Cardiac fibroblast (primary cell): ENCODE data around the gene MGLL.

Experiments
- DNase-seq, 2 donors: peaks; one replicate each; pipeline versions ENCODE4 v3.0.0 to v3.0.0-alpha.2; 2010; ENCODE audit warnings: low read depth in 2 of 2
- H3K4me3 ChIP-seq, 2 donors: replicated peaks in 1 of 2; 1 replicate in 1 of 2; 2 replicates in 1 of 2; pipeline ENCODE4 v1.5.1; 2011; ENCODE audit warnings: low read depth in 2 of 2, low read length in 2 of 2, mild to moderate bottlenecking in 2 of 2, moderate library complexity in 1 of 2
- TF ChIP-seq, protein P1 (sequence below): IDR thresholded peaks from one replicate; pipeline ENCODE4 v1.5.1; 2011; ENCODE audit warnings: low read depth, mild to moderate bottlenecking, low read length, inconsistent platforms

The MGLL gene

DNA sequence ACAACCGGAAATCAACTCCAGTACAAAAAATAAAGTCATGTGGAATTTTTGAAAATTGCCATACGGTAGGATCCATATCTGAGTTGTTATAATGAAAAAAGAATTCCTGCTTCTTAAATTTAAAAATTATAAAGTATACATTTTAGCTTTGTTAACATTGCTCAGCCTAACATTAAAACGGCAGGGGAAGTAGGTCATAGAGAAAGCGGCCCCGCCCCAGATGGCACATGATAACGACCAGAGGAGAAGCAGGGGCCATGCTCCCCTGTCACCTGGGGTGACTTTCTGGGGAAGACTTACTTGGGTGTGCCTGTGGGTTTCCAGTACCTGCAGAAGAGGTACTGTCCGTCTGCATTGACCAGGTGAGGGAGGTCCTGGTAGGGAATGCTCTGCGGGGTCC is 921 bp downstream of the MGLL start:
- TF ChIP-seq, protein P1, sequence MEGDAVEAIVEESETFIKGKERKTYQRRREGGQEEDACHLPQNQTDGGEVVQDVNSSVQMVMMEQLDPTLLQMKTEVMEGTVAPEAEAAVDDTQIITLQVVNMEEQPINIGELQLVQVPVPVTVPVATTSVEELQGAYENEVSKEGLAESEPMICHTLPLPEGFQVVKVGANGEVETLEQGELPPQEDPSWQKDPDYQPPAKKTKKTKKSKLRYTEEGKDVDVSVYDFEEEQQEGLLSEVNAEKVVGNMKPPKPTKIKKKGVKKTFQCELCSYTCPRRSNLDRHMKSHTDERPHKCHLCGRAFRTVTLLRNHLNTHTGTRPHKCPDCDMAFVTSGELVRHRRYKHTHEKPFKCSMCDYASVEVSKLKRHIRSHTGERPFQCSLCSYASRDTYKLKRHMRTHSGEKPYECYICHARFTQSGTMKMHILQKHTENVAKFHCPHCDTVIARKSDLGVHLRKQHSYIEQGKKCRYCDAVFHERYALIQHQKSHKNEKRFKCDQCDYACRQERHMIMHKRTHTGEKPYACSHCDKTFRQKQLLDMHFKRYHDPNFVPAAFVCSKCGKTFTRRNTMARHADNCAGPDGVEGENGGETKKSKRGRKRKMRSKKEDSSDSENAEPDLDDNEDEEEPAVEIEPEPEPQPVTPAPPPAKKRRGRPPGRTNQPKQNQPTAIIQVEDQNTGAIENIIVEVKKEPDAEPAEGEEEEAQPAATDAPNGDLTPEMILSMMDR, result no peak
- H3K4me3 ChIP-seq, result peak overlapping the region in 1 of 2 donors; percentile 81
- peak in 1 of 2 donors; percentile 16 for DNase-seq

DNA sequence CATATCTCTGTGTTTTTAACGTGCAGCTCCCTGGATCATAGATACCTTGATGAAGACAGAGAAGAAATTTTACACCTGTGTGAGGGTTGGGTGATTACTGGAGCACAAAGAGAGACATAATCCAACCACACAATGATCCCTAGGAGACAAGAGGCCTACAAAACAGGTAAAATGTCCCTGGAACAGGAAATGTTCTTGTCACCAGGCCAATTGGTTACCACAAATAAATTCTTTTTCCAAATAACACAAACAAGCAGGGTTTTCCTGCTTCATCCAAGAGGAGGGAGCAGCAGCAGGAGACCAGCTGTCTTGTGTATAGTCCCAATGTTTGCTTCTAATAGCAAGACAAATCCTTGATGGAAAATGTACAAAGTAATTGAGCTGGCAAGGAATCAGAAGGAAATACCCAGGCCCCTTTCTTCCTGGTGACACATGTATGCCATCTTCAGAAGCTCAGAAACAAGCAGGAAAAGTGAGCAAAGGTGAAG is 1.4 kb downstream of the MGLL start:
- TF ChIP-seq, protein P1, result no peak
- DNase-seq, result peak in 1 of 2 donors; percentile 46
- H3K4me3 ChIP-seq, result peak overlapping the region in 1 of 2 donors; percentile 81

DNA sequence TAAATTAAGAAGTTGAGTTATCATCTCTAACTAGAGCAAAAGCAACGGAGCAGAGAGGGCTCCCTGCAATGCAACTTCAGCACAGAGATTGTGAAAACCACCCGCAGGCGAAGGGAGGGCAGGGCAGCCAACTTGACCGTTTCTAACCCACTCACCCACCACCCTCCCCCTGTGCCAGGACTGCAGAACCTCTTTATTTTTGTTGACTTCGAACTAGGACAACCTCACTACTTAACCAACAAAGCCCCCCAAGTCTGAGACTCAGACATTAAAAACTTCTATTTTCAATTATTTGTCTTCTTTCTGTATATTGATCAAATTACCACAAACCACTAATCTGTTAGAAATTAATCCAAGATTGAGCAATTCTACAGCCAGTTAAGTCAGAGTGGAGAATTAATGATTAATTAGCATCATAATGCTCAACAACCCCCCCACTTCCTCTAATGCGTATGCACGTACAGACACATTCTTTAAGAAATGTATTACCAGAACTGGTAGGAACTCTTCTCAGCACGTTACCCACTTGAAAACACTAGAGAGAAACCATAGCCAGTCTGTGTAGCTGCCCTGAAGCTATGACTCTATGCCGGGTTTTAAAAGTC is 2.0 kb downstream of the MGLL start:
- DNase-seq, result peak; percentile 21 to 43
- H3K4me3 ChIP-seq, result peak overlapping the region in 1 of 2 donors; percentile 81
- TF ChIP-seq, protein P1, result peak; percentile 36

DNA sequence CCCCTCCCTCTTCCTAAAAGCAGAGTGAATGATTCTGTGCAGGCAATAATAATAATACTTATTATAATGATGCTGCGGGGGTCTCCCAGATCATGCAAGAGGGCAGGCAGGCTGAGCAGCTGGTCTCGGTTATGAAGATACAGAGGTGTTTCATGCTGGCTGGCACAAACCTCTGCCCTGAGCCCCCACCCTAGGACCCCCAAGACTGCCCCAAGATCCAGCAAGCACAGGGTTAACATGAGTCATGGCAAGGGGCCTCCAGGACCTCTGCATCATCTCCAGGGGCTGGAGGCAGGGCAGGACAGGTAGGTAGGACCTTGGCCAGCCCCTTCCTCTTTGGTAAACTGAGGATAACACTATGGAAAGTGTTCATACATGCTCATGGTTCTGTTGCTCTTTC is 2.7 kb downstream of the MGLL start:
- H3K4me3 ChIP-seq, result no peak overlapping the region
- TF ChIP-seq, protein P1, result no peak
- no peak for DNase-seq

DNA sequence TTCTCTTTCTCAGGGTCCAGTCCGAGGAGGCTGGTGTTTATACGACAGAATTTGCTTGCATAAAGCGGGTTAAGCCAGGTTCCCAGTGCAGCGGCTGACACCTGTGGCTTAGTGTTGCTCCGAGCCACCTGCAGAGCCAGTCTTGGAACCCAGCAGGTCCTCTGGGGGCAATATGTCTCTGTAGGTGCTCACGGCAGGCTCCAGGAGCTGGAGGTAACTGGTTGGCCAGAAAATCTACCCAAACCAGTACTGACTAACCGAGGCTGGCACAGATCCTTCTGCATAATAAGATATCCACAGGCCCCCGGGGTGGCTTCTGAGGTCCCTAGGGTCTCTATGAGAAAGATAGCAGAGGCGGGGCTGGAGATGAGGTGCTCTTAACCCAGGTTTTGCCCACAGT is 3.2 kb downstream of the MGLL start:
- no peak for DNase-seq
- TF ChIP-seq, protein P1, result no peak
- no peak overlapping the region for H3K4me3 ChIP-seq

DNA sequence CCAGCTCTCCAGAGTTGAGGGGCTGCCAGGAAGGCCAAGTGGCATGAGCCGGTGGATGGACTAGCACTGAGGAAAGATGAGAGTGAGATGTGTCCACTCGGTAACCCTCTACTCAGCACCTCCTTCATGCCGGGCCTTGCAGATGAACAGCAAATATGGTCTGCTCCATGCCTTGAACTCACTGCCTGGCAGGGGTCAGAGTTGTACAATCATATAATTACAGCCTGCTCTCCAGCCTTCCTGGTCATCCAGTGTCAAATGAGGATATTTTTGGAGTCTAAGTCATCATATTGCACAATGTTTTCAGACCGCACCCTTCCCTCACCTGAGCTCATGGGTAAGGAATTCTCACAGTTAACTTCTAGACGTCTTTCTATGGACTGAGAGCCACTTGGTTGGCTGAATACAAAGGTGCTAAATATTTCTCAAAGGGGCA is 4.9 kb downstream of the MGLL start:
- DNase-seq, result peak; percentile 45 to 92
- TF ChIP-seq, protein P1, result no peak
- H3K4me3 ChIP-seq, result no peak overlapping the region
